Spleen (tissue), 11 donors: ENCODE measurements around the gene LACRT. TPM values are rescaled to one million over a fixed set of nuclear protein-coding genes. Genes with fewer than 3 reads are reported as not detected.

Experiments
- DNase-seq: peaks from one replicate; pipeline ENCODE4 v3.0.0-alpha.2; 2020
- H3K27ac ChIP-seq, 8 donors: fragments of 200-600 bp; sonication (generic) in 7 of 8; 1 replicate in 4 of 8; 2 replicates in 4 of 8; pipeline versions ENCODE4 v1.5.0 to v1.8.0; 2016 to 2021; ENCODE audit warnings: inconsistent platforms in 4 of 8, mild to moderate bottlenecking in 4 of 8, moderate library complexity in 1 of 8
- H3K27me3 ChIP-seq, 7 donors: fragments of 200-600 bp; sonication (generic) in 6 of 7; replicated peaks in 1 of 7; 1 replicate in 4 of 7; 2 replicates in 3 of 7; pipeline versions ENCODE4 v1.5.0 to v1.8.0; 2016 to 2021; ENCODE audit warnings: inconsistent platforms in 3 of 7, mild to moderate bottlenecking in 1 of 7
- H3K36me3 ChIP-seq, 6 donors: fragments of 200-600 bp; sonication (generic) in 5 of 6; 1 replicate in 4 of 6; 2 replicates in 2 of 6; pipeline versions ENCODE4 v1.5.0 to v1.8.0; 2016 to 2021; ENCODE audit warnings: inconsistent platforms in 2 of 6
- H3K4me1 ChIP-seq, 6 donors: fragments of 200-600 bp; sonication (generic) in 5 of 6; 1 replicate in 3 of 6; 2 replicates in 3 of 6; pipeline versions ENCODE4 v1.5.0 to v1.8.0; 2016 to 2021; ENCODE audit warnings: inconsistent platforms in 3 of 6
- H3K4me3 ChIP-seq, 8 donors: fragments of 200-600 bp; sonication (generic) in 7 of 8; 1 replicate in 4 of 8; 2 replicates in 4 of 8; pipeline versions ENCODE4 v1.5.0 to v1.8.0; 2016 to 2021; ENCODE audit warnings: inconsistent platforms in 4 of 8, mild to moderate bottlenecking in 4 of 8, moderate library complexity in 2 of 8
- H3K9me3 ChIP-seq, 8 donors: fragments of 200-600 bp; sonication (generic) in 7 of 8; 1 replicate in 4 of 8; 2 replicates in 4 of 8; pipeline versions ENCODE4 v1.5.0 to v1.8.0; 2016 to 2021; ENCODE audit warnings: inconsistent platforms in 4 of 8
- CTCF ChIP-seq, 11 experiments: fragments of 200-600 bp in 7 of 11; fragments of 450-650 bp in 4 of 11; sonication (generic) in 4 of 11; IDR thresholded peaks in 8 of 11; conservative IDR thresholded peaks in 3 of 11; 1 replicate in 7 of 11; 2 replicates in 4 of 11; pipeline versions ENCODE4 v1.4.0 to v1.8.0; 2016 to 2021; ENCODE audit warnings: antibody characterized with exemption in 11 of 11, inconsistent platforms in 4 of 11, mild to moderate bottlenecking in 1 of 11
- POLR2A ChIP-seq, 3 donors: fragments of 450-650 bp; IDR thresholded peaks; one replicate each; pipeline ENCODE4 v1.5.1; 2017; ENCODE audit warnings: antibody characterized with exemption in 3 of 3, mild to moderate bottlenecking in 1 of 3
- POLR2AphosphoS5 ChIP-seq, 3 donors: sonication (generic); formaldehyde crosslinking; IDR thresholded peaks; one replicate each; pipeline ENCODE4 v1.5.1; 2017; ENCODE audit warnings: antibody characterized with exemption in 3 of 3
- whole genome bisulfite sequencing, 5 donors: extraction: QIAGEN DNeasy Blood & Tissue Kit in 3 of 5; methylation state at CpG; one replicate each; pipeline versions ENCODE4 v1.1.5 to v1.1.7; 2013 to 2018; 5-methylcytosine and 5-hydroxymethylcytosine counted together
- intact Hi-C: fragments of 100-400 bp; cut with DNase I; formaldehyde crosslinking; loops from one replicate; pipeline ENCODE4 v1.15.0; 2023; ENCODE audit warnings: low total_unique reads
- polyA plus RNA-seq, 3 donors: library from polyadenylated mRNA; stranded (reverse); fragments of 200-250 nt; gene quantifications; one replicate each; pipeline ENCODE4 v1.2.1, GENCODE V29; 2013
- total RNA-seq, 7 donors: library from RNA; depleted of rRNA in 3 of 7; stranded (reverse); fragments of >200 nt in 3 of 7; fragmentation: NEBNext Ultra II Directional in 4 of 7; extraction: Animal tissue kit (Norgen Biotek cat#: 25700) in 4 of 7; gene quantifications; one replicate each; pipeline versions ENCODE4 v1.1.0 to v1.2.1, GENCODE V29; 2016 to 2021
- donor health status: healthy with polysubstance abuse.
- donor health status: DM: no; HTN: no; CAD: no; lungs with moderate emphysema.
- donor health status: DM: no; HTN: no; CAD: no.
- donor health status: Bipolar disorder and iron deficiency.
- donor health status: healthy.
- donor health status: DM: no; HTN: no; CAD: no.
- donor health status: DM: yes; HTN: yes; CAD: no.

LACRT gene
- total and polyA plus RNA-seq, 10 donors: not detected

DNA sequence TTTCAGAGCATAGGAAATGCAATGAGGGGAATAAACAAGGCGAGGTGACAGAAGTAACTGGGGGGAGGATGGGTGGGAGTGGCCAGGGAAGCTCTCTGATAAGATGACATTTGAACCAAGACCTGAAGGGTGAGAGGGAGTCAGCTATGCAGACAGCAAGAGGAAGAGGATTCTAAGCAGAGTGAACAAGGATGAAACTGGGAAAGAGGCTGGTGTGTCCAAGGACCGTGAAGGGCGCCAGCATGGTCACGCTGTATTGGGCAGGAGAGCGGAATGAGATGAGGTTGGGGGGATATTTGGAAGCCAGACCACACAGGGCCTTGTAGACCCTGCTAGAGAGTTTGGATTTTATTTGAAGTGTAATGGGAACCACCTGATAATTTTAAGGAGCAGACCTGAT is 35.7 kb downstream of the LACRT start:
- TF ChIP-seq POLR2AphosphoS5 (IDR thresholded peaks at IDR 0.05) (no peak), CTCF (IDR thresholded peaks at IDR 0.05 in 8 of 11, conservative IDR thresholded peaks at IDR 0.05 in 3 of 11) (no peak), POLR2A (IDR thresholded peaks at IDR 0.05) (no peak)
- DNase-seq: peak; percentile 29

GRCh38 chr12:54596526-54596946 is 38.2 kb downstream of the LACRT start:
- H3K9me3 ChIP-seq: no peaks in the 10 kb centered on the region
- intact Hi-C loops: no loop called here
- H3K27me3 ChIP-seq: peaks cover 0 to 28% (median 0%) of the 10 kb centered on the region in 7 donors
- TF ChIP-seq CTCF (IDR thresholded peaks at IDR 0.05 in 8 of 11, conservative IDR thresholded peaks at IDR 0.05 in 3 of 11) (peak in 9 of 11 experiments; percentile 43 to 79 (median 72)), POLR2AphosphoS5 (IDR thresholded peaks at IDR 0.05) (no peak), POLR2A (IDR thresholded peaks at IDR 0.05) (no peak)
- no peak overlapping the region for H3K4me3 ChIP-seq
- peak; percentile 69 for DNase-seq
- WGBS, 5 donors: 31 to 39% (median 31%) methylated on average over 3 of the region's 3 CpGs
- H3K36me3 ChIP-seq: no peaks in the 10 kb centered on the region
- H3K4me1 ChIP-seq: no peaks in the 10 kb centered on the region
- no peak overlapping the region for H3K27ac ChIP-seq

More for the DNA sequence above, 35.7 kb downstream of the LACRT start:
- intact Hi-C loops: no loop called here
- no peak overlapping the region for H3K4me3 ChIP-seq
- peaks cover 0 to 17% (median 0%) of the 10 kb centered on the region in 7 donors for H3K27me3 ChIP-seq
- H3K27ac ChIP-seq: no peak overlapping the region
- no peaks in the 10 kb centered on the region for H3K9me3 ChIP-seq
- 83 to 88% (median 86%) methylated on average over 5 of the region's 5 CpGs for WGBS, 5 donors
- no peaks in the 10 kb centered on the region for H3K36me3 ChIP-seq
- peaks cover 0 to 4% (median 0%) of the 10 kb centered on the region in 6 donors for H3K4me1 ChIP-seq

- H3K4me1 ChIP-seq: no peaks in the 10 kb centered on the region
- peaks cover 0 to 38% (median 0%) of the 10 kb centered on the region in 7 donors for H3K27me3 ChIP-seq
- no peak for TF ChIP-seq CTCF (IDR thresholded peaks at IDR 0.05 in 8 of 11, conservative IDR thresholded peaks at IDR 0.05 in 3 of 11)
- TF ChIP-seq POLR2AphosphoS5 (IDR thresholded peaks at IDR 0.05): no peak
- no peak for TF ChIP-seq POLR2A (IDR thresholded peaks at IDR 0.05)
- intact Hi-C loops: no loop called here
- H3K4me3 ChIP-seq: no peak overlapping the region
- DNase-seq: peak; percentile 47
- no peak overlapping the region for H3K27ac ChIP-seq
- H3K36me3 ChIP-seq: no peaks in the 10 kb centered on the region
- no peaks in the 10 kb centered on the region for H3K9me3 ChIP-seq
- WGBS, 5 donors: 72 to 83% (median 82%) methylated on average over 3 of the region's 3 CpGs
Measured at GRCh38 chr12:54595471-54595870, 39.2 kb downstream of the LACRT start.

DNA sequence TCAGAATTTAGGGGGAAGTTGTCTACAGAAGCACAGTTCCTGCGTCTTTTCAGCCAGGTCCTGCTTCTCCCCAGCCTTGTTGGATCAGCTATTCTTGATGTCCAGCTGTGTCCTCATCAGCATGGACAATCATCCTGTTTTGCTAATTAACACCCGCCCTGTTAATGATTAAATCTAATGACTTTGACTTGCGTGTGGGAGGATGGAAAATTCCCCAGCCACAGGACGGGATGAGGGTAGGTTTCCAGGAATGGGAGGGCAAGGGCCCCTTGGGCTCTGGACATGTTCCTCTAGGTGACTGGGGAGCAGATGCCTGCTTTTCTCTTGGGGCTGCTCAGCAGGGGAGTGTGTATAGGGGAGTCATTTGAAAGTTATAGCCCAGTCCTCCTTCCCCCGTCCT is 41.0 kb downstream of the LACRT start:
- TF ChIP-seq CTCF (IDR thresholded peaks at IDR 0.05 in 8 of 11, conservative IDR thresholded peaks at IDR 0.05 in 3 of 11): no peak
- TF ChIP-seq POLR2AphosphoS5 (IDR thresholded peaks at IDR 0.05): no peak
- no peak for TF ChIP-seq POLR2A (IDR thresholded peaks at IDR 0.05)
- Histone ChIP-seq H3K9me3 (no peaks in the 10 kb centered on the region), H3K4me1 (peaks cover 0 to 6% (median 3%) of the 10 kb centered on the region in 6 donors), H3K4me3 (no peak overlapping the region), H3K36me3 (no peaks in the 10 kb centered on the region), H3K27me3 (peaks cover 0 to 55% (median 7%) of the 10 kb centered on the region in 7 donors), H3K27ac (no peak overlapping the region)
- 68 to 84% (median 70%) methylated on average over 5 of the region's 5 CpGs for WGBS, 5 donors
- intact Hi-C loops: no loop called here
- DNase-seq: no peak
